Thyroid gland (tissue), 4 donors: ENCODE data around the gene FSTL4.

Experiments
- CTCF ChIP-seq, 6 experiments: fragments of 200-600 bp in 3 of 6; fragments of 450-650 bp in 3 of 6; sonication (generic) in 3 of 6; IDR thresholded peaks; one replicate each; pipeline ENCODE4 v1.5.1; 2016 to 2019; ENCODE audit warnings: antibody characterized with exemption in 6 of 6, mild to moderate bottlenecking in 2 of 6, inconsistent platforms in 1 of 6, moderate library complexity in 1 of 6
- POLR2A ChIP-seq, 2 donors: fragments of 450-650 bp; IDR thresholded peaks; one replicate each; pipeline ENCODE4 v1.6.1; 2017; ENCODE audit warnings: antibody characterized with exemption in 2 of 2, mild to moderate bottlenecking in 2 of 2, moderate library complexity in 1 of 2

- TF ChIP-seq CTCF (IDR thresholded peaks at IDR 0.05) (no peak), POLR2A (IDR thresholded peaks at IDR 0.05) (no peak)
Measured at GRCh38 chr5:133467335-133467779, 145.0 kb downstream of the FSTL4 start.
